VCaP (cell line): ENCODE data around the gene PHLPP1.
A peak's percentile ranks its signal among the peaks of the same experiment; 100 is the strongest.

Source experiments
- H3K27ac ChIP-seq: fragments of 450-650 bp; 2 replicates; pipeline ENCODE4 v1.5.1; 2017
- CTCF ChIP-seq: fragments of 450-650 bp; conservative IDR thresholded peaks from 2 replicates; pipeline ENCODE4 v1.5.1; 2017; ENCODE audit warnings: mild to moderate bottlenecking, moderate library complexity

PHLPP1 gene

GRCh38 chr18:62868645-62869044 lies 153.3 kb downstream of the PHLPP1 start:
- TF ChIP-seq CTCF = no peak

GRCh38 chr18:62870643-62871042 lies 155.3 kb downstream of the PHLPP1 start:
- peak overlapping the region; percentile 24 for H3K27ac ChIP-seq
- TF ChIP-seq CTCF = no peak

More at GRCh38 chr18:62868645-62869044, 153.3 kb downstream of the PHLPP1 start:
- H3K27ac ChIP-seq = no peak overlapping the region

- no peak overlapping the region for H3K27ac ChIP-seq
- TF ChIP-seq CTCF = no peak
These were observed 160.0 kb downstream of the PHLPP1 start for GRCh38 chr18:62875323-62875722.

GRCh38 chr18:62876111-62876510 lies 160.8 kb downstream of the PHLPP1 start:
- TF ChIP-seq CTCF = no peak
- H3K27ac ChIP-seq = no peak overlapping the region

GRCh38 chr18:62876828-62877227 lies 161.5 kb downstream of the PHLPP1 start:
- no peak overlapping the region for H3K27ac ChIP-seq
- TF ChIP-seq CTCF = no peak

- no peak for TF ChIP-seq CTCF
- H3K27ac ChIP-seq = no peak overlapping the region
These were observed 162.3 kb downstream of the PHLPP1 start for GRCh38 chr18:62877411-62878221.

- H3K27ac ChIP-seq = no peak overlapping the region
These were observed 163.0 kb downstream of the PHLPP1 start for GRCh38 chr18:62878305-62878704.

More at GRCh38 chr18:62878305-62878704, 163.0 kb downstream of the PHLPP1 start:
- TF ChIP-seq CTCF = no peak
